CD14-positive monocyte (primary cell): ENCODE results near the gene DYSF. TPM values are rescaled to one million over a fixed set of nuclear protein-coding genes. Genes with fewer than 3 reads are reported as not detected.

Experiments
- DNase-seq, 3 donors: peaks; one replicate each; pipeline ENCODE4 v3.0.0-alpha.2; 2011 to 2022
- H2AFZ ChIP-seq: 2 replicates; pipeline ENCODE4 v1.6.0; 2012; ENCODE audit warnings: mild to moderate bottlenecking, low read depth, low read length, inconsistent platforms; ENCODE audit not compliant: insufficient read depth, poor library complexity, severe bottlenecking
- H3K27ac ChIP-seq, 2 donors: 1 replicate in 1 of 2; 2 replicates in 1 of 2; pipeline ENCODE4 v1.5.1; 2012 to 2013; ENCODE audit warnings: low read length in 2 of 2, control low read depth in 1 of 2, inconsistent platforms in 1 of 2, low read depth in 1 of 2, mild to moderate bottlenecking in 1 of 2
- H3K27me3 ChIP-seq, 2 donors: one replicate each; pipeline versions ENCODE4 v1.6.0 to v1.6.1; 2011 to 2013; ENCODE audit warnings: low read length in 2 of 2; ENCODE audit not compliant: control insufficient read depth in 2 of 2, insufficient read depth in 2 of 2
- H3K36me3 ChIP-seq, 2 donors: replicated peaks in 1 of 2; 1 replicate in 1 of 2; 2 replicates in 1 of 2; pipeline versions ENCODE4 v1.5.1 to v1.6.1; 2012 to 2013; ENCODE audit warnings: low read length in 2 of 2, control low read depth in 1 of 2, inconsistent platforms in 1 of 2, mild to moderate bottlenecking in 1 of 2; ENCODE audit not compliant: insufficient read depth in 2 of 2, control insufficient read depth in 1 of 2
- H3K4me1 ChIP-seq, 2 donors: 1 replicate in 1 of 2; 2 replicates in 1 of 2; pipeline versions ENCODE4 v1.5.1 to v1.6.1; 2012 to 2013; ENCODE audit warnings: low read length in 2 of 2, control low read depth in 1 of 2, inconsistent platforms in 1 of 2, mild to moderate bottlenecking in 1 of 2, moderate library complexity in 1 of 2; ENCODE audit not compliant: insufficient read depth in 2 of 2, control insufficient read depth in 1 of 2
- H3K4me2 ChIP-seq: replicated peaks from 2 replicates; pipeline ENCODE3; 2012; ENCODE audit warnings: low read length, moderate library complexity, mild to moderate bottlenecking; ENCODE audit not compliant: poor library complexity, severe bottlenecking; ENCODE audit errors: extremely low read depth
- H3K4me3 ChIP-seq, 3 experiments: fragments of 200-600 bp in 1 of 3; sonication (generic) in 1 of 3; replicated peaks in 1 of 3; 1 replicate in 2 of 3; 2 replicates in 1 of 3; pipeline ENCODE4 v1.5.1; 2011 to 2013; ENCODE audit warnings: low read length in 3 of 3, mild to moderate bottlenecking in 3 of 3, control low read depth in 2 of 3, low read depth in 2 of 3, inconsistent platforms in 1 of 3, moderate library complexity in 1 of 3
- H3K79me2 ChIP-seq: 2 replicates; pipeline ENCODE4 v1.6.0; 2012; ENCODE audit warnings: mild to moderate bottlenecking, control low read depth, inconsistent platforms, low read length, moderate library complexity; ENCODE audit not compliant: insufficient read depth
- H3K9ac ChIP-seq: 2 replicates; pipeline ENCODE4 v1.6.0; 2017; ENCODE audit warnings: low read length, mild to moderate bottlenecking; ENCODE audit not compliant: insufficient read depth, poor library complexity, severe bottlenecking
- H3K9me3 ChIP-seq, 2 donors: replicated peaks in 1 of 2; 1 replicate in 1 of 2; 2 replicates in 1 of 2; pipeline versions ENCODE4 v1.5.1 to v1.6.1; 2012 to 2013; ENCODE audit warnings: low read length in 2 of 2, control low read depth in 1 of 2; ENCODE audit not compliant: control insufficient read depth in 1 of 2, insufficient read depth in 1 of 2
- H4K20me1 ChIP-seq: 2 replicates; pipeline ENCODE4 v1.6.0; 2012; ENCODE audit warnings: mild to moderate bottlenecking, low read length, control low read depth, moderate library complexity; ENCODE audit not compliant: insufficient read depth
- H3K27ac Mint-ChIP-seq, 7 donors: one replicate each; pipeline ENCODE4 v1.8.0; 2020; ENCODE audit warnings: mild to moderate bottlenecking in 7 of 7, mixed read lengths in 7 of 7, moderate library complexity in 6 of 7, inconsistent platforms in 2 of 7
- H3K27me3 Mint-ChIP-seq, 3 donors: one replicate each; pipeline ENCODE4 v1.8.0; 2021 to 2022; ENCODE audit warnings: low read depth in 3 of 3, mild to moderate bottlenecking in 3 of 3, mixed read lengths in 3 of 3, moderate library complexity in 3 of 3, inconsistent platforms in 1 of 3
- H3K36me3 Mint-ChIP-seq, 2 donors: one replicate each; pipeline ENCODE4 v1.8.0; 2020; ENCODE audit warnings: mixed read lengths in 2 of 2, inconsistent platforms in 1 of 2, mild to moderate bottlenecking in 1 of 2
- H3K4me1 Mint-ChIP-seq: one replicate; pipeline ENCODE4 v1.8.0; 2020; ENCODE audit warnings: mild to moderate bottlenecking, mixed read lengths
- H3K4me3 Mint-ChIP-seq, 2 donors: one replicate each; pipeline ENCODE4 v1.8.0; 2020; ENCODE audit warnings: mild to moderate bottlenecking in 2 of 2, mixed read lengths in 2 of 2, moderate library complexity in 1 of 2
- H3K9me3 Mint-ChIP-seq, 7 donors: one replicate each; pipeline ENCODE4 v1.8.0; 2020 to 2022; ENCODE audit warnings: mixed read lengths in 7 of 7, mild to moderate bottlenecking in 6 of 7, moderate library complexity in 6 of 7, inconsistent platforms in 2 of 7
- CTCF ChIP-seq: fragments of 200-600 bp; IDR thresholded peaks from one replicate; pipeline ENCODE4 v1.8.0; 2022; ENCODE audit warnings: antibody characterized with exemption, mild to moderate bottlenecking
- whole genome bisulfite sequencing: methylation state at CpG from one replicate; pipeline ENCODE4 v1.1.5; 2013; ENCODE audit warnings: missing lambda C conversion rate; ENCODE audit not compliant: insufficient coverage; 5-methylcytosine and 5-hydroxymethylcytosine counted together
- intact Hi-C, 2 donors: fragments of 100-400 bp; cut with micrococcal nuclease; formaldehyde crosslinking; loops; one replicate each; pipeline versions ENCODE4 v1.15.0 to v1.15.1; 2023
- polyA plus RNA-seq, 3 donors: library from polyadenylated mRNA; depleted of rRNA in 1 of 3; unstranded in 2 of 3; stranded (reverse) in 1 of 3; fragments of 300-500 nt in 2 of 3; fragments of >200 nt in 1 of 3; fragmentation: Illumina TruSeq in 2 of 3; gene quantifications; 1 replicate in 2 of 3; 2 replicates in 1 of 3; pipeline ENCODE4 v1.2.3, GENCODE V29; 2012 to 2021

The DYSF gene
- polyA plus RNA-seq, 3 donors = 16.1 to 72.5 (median 31.2) TPM

GRCh38 chr2:71601136-71602114 is 148.1 kb downstream of the DYSF start:
- no peak overlapping the region for H3K4me3 Mint-ChIP-seq
- no peaks in the 10 kb centered on the region for H3K9me3 Mint-ChIP-seq
- Histone ChIP-seq H3K9ac (no peak overlapping the region), H4K20me1 (peaks cover 77% of the 10 kb centered on the region), H3K4me1 (peaks cover 0 to 4% of the 10 kb centered on the region in 2 donors), H3K36me3 (peaks cover 67 to 100% of the 10 kb centered on the region in 2 donors), H3K27ac (no peak overlapping the region), H2AFZ (no peak overlapping the region), H3K4me3 (no peak overlapping the region), H3K9me3 (no peaks in the 10 kb centered on the region), H3K4me2 (no peak overlapping the region), H3K27me3 (no peaks in the 10 kb centered on the region), H3K79me2 (no peaks in the 10 kb centered on the region)
- peaks cover 3 to 6% (median 4%) of the 10 kb centered on the region in 3 donors for H3K27me3 Mint-ChIP-seq
- no peak for TF ChIP-seq CTCF
- peak overlapping the region in 2 of 7 donors; percentile 5 to 17 for H3K27ac Mint-ChIP-seq
- 89% methylated on average over 7 of the region's 11 CpGs for WGBS
- DNase-seq = no peak
- H3K36me3 Mint-ChIP-seq = peaks cover 90 to 96% of the 10 kb centered on the region in 2 donors
- intact Hi-C loops = no loop called here
- H3K4me1 Mint-ChIP-seq = peaks cover 17% of the 10 kb centered on the region

GRCh38 chr2:71602115-71602495 is 148.7 kb downstream of the DYSF start:
- Histone ChIP-seq H3K9me3 (no peaks in the 10 kb centered on the region), H3K9ac (no peak overlapping the region), H3K79me2 (no peaks in the 10 kb centered on the region), H2AFZ (no peak overlapping the region), H3K27ac (no peak overlapping the region), H3K4me2 (no peak overlapping the region), H3K27me3 (no peaks in the 10 kb centered on the region), H3K4me3 (no peak overlapping the region), H3K36me3 (peaks cover 62 to 100% of the 10 kb centered on the region in 2 donors), H3K4me1 (peaks cover 0 to 4% of the 10 kb centered on the region in 2 donors), H4K20me1 (peaks cover 77% of the 10 kb centered on the region)
- Mint-ChIP-seq H3K27me3 (peaks cover 3 to 6% (median 4%) of the 10 kb centered on the region in 3 donors), H3K9me3 (no peaks in the 10 kb centered on the region), H3K36me3 (peaks cover 90 to 97% of the 10 kb centered on the region in 2 donors), H3K4me1 (peaks cover 17% of the 10 kb centered on the region), H3K4me3 (no peak overlapping the region), H3K27ac (peak overlapping the region in 1 of 7 donors; percentile 37)
- WGBS = 100% methylated on average over 1 of the region's 1 CpG
- no peak for DNase-seq
- intact Hi-C loops = no loop called here
- no peak for TF ChIP-seq CTCF
